Activated CD8-positive, alpha-beta T cell treated with anti-CD3 and anti-CD28 coated beads for 36 hours (primary cell): Measurements from ENCODE around the gene FIZ1. TPM values are rescaled to one million over a fixed set of nuclear protein-coding genes. Genes with fewer than 3 reads are reported as not detected.

Experiments
- ATAC-seq: fragments of 200-7000 bp; cut with Tn5 transposase; one replicate; pipeline ENCODE4 v1.10.0; 2021; ENCODE audit warnings: mild to moderate bottlenecking, moderate library complexity
- CTCF ChIA-PET: fragments of 350-600 bp; sonication (Branson Sonifier 250); formaldehyde crosslinking; loops from one replicate; lab custom pipeline; 2021; ENCODE audit warnings: antibody characterized with exemption; lab: Charles Lee
- POLR2A ChIA-PET: fragments of 350-600 bp; sonication (Branson Sonifier 250); formaldehyde crosslinking; loops from one replicate; lab custom pipeline; 2021; ENCODE audit warnings: antibody characterized with exemption; lab: Charles Lee
- DNase-seq: peaks from one replicate; pipeline ENCODE4 v3.0.0-alpha.2; 2020
- H3K27ac Mint-ChIP-seq: one replicate; pipeline ENCODE4 v1.8.0; 2021; ENCODE audit warnings: mild to moderate bottlenecking, mixed read lengths
- H3K27me3 Mint-ChIP-seq: one replicate; pipeline ENCODE4 v1.8.0; 2021; ENCODE audit warnings: mixed read lengths
- H3K36me3 Mint-ChIP-seq: one replicate; pipeline ENCODE4 v1.8.0; 2021; ENCODE audit warnings: low read depth, mixed read lengths
- H3K4me1 Mint-ChIP-seq: one replicate; pipeline ENCODE4 v1.8.0; 2021; ENCODE audit warnings: low read depth, mixed read lengths
- H3K4me3 Mint-ChIP-seq: one replicate; pipeline ENCODE4 v1.8.0; 2021; ENCODE audit warnings: mild to moderate bottlenecking, moderate library complexity, mixed read lengths
- H3K9me3 Mint-ChIP-seq: one replicate; pipeline ENCODE4 v1.8.0; 2021; ENCODE audit warnings: mixed read lengths
- CTCF ChIP-seq: fragments of 200-600 bp; IDR thresholded peaks from one replicate; pipeline ENCODE4 v1.8.0; 2022; ENCODE audit warnings: antibody characterized with exemption, mild to moderate bottlenecking
- intact Hi-C: fragments of 100-400 bp; cut with micrococcal nuclease; formaldehyde crosslinking; loops from one replicate; pipeline ENCODE4 v1.10.0; 2022
- total RNA-seq, 2 experiments: library from RNA; stranded (reverse); gene quantifications; one replicate each; pipeline ENCODE4 v1.2.3, GENCODE V29; 2021

The FIZ1 gene
- total RNA-seq, 2 experiments from 2014 or later: 11.4 to 13.2 TPM

GRCh38 chr19:55544776-55545439 lies 54.4 kb downstream of the FIZ1 start:
- no peak for DNase-seq
- H3K9me3 Mint-ChIP-seq: no peaks in the 10 kb centered on the region
- H3K27me3 Mint-ChIP-seq: peaks cover 7% of the 10 kb centered on the region
- ATAC-seq: no peak
- ChIA-PET POLR2A (no interaction called here), CTCF (no interaction called here)
- no peak for TF ChIP-seq CTCF
- no peak overlapping the region for H3K4me3 Mint-ChIP-seq
- H3K36me3 Mint-ChIP-seq: no peaks in the 10 kb centered on the region
- H3K4me1 Mint-ChIP-seq: peaks cover 2% of the 10 kb centered on the region
- intact Hi-C loops: no loop called here
- H3K27ac Mint-ChIP-seq: no peak overlapping the region

DNA sequence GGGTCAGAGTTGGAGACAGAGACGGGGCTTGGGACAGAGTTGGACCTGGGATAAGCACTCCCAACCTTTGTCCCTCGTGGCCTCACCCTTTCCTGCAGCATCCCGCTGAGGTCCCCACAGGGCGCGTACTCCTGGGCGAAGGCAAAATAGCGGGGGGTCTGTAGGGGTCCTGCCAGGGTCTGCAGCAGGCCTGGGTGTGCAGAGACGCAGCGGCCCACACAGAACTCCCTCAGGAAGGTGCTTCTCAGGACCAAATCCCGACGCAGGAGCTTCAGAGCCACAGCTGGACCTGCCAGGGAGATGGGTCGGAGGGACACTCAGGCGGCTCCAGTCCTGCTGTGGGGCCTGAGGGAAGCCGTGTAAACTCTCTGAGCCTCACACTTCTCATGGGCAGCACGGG lies 55.3 kb downstream of the FIZ1 start:
- Mint-ChIP-seq H3K9me3 (no peaks in the 10 kb centered on the region), H3K36me3 (no peaks in the 10 kb centered on the region), H3K4me3 (no peak overlapping the region), H3K4me1 (peaks cover 2% of the 10 kb centered on the region), H3K27me3 (peaks cover 5% of the 10 kb centered on the region), H3K27ac (no peak overlapping the region)
- no peak for DNase-seq
- no peak for ATAC-seq
- no peak for TF ChIP-seq CTCF
- CTCF ChIA-PET: no interaction called here
- POLR2A ChIA-PET: no interaction called here
- intact Hi-C loops: no loop called here

DNA sequence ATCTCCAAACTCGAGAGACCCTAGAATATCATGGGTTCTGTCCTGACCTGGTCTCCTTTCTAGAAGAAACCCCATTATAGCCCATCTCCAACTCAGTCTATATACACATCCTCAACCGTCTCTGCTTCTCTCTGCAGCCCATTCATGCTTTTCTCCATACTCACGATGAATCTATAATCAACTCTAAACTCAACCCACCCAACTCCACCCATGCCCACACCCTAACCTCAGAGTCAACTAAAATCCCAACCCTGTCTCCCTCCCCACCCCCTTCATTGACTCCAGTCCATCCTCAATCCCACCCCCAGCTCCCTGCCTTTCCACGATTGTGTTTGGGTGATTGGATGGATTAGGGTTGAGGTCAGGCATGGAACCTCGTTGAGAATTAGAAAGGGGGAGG lies 55.8 kb downstream of the FIZ1 start:
- Mint-ChIP-seq H3K9me3 (no peaks in the 10 kb centered on the region), H3K4me1 (peaks cover 2% of the 10 kb centered on the region), H3K36me3 (no peaks in the 10 kb centered on the region), H3K27me3 (peaks cover 5% of the 10 kb centered on the region), H3K4me3 (no peak overlapping the region), H3K27ac (no peak overlapping the region)
- POLR2A ChIA-PET: no interaction called here
- TF ChIP-seq CTCF: no peak
- DNase-seq (no peak), ATAC-seq (no peak)
- intact Hi-C loops: no loop called here
- CTCF ChIA-PET: no interaction called here

DNA sequence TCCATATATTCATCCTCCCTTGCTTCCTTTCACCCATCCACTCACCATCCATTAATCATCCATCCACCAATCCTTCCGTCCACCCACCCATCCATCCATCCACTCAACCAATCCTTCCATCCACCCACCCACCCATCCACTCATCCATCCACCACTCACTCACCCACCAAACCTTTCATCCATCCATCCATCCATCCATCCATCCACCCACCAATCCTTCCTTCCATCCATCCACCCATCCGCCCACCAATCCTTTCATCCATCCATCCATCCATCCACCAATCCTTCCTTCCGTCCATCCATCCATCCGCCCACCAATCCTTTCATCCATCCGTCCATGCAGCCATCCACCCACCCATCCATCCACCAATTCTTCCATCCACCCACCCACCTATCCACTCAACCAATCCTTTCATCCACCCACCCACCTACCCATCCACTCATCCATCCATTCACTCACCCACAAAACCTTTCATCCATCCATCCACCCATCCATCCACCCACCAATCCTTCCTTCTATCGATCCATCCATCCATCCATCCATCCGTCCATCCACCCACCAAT lies 56.9 kb downstream of the FIZ1 start:
- H3K4me3 Mint-ChIP-seq: no peak overlapping the region
- ATAC-seq: no peak
- POLR2A ChIA-PET: interaction anchor here (0.7 kb wide), 1 partner anchor 409 kb away, joined by 3 read pairs; no protein-coding TSS in a partner anchor
- H3K27ac Mint-ChIP-seq: no peak overlapping the region
- TF ChIP-seq CTCF: no peak
- H3K4me1 Mint-ChIP-seq: peaks cover under 1% of the 10 kb centered on the region
- no peaks in the 10 kb centered on the region for H3K36me3 Mint-ChIP-seq
- CTCF ChIA-PET: no interaction called here
- peaks cover 5% of the 10 kb centered on the region for H3K27me3 Mint-ChIP-seq
- no peak for DNase-seq
- no peaks in the 10 kb centered on the region for H3K9me3 Mint-ChIP-seq
- intact Hi-C loops: no loop called here

Other genes with a start within 250 kb of the FIZ1 start
- not detected for gene COX6B2, start 244.8 kb downstream of the FIZ1 start, total RNA-seq
- not detected for gene GARIN5B, start 236.3 kb downstream of the FIZ1 start, total RNA-seq
- gene IL11, start 229.1 kb downstream of the FIZ1 start, total RNA-seq: under 1 TPM in 1 of 2 experiments, not detected in 1; 0.18 TPM
- gene TMEM190, start 222.7 kb downstream of the FIZ1 start, total RNA-seq: not detected
- gene TMEM238, start 215.2 kb downstream of the FIZ1 start, total RNA-seq: 10 to 100 TPM in 1 of 2 experiments, 1 to 10 TPM in 1; 9.4 to 10.6 TPM
- 1,000 to 10,000 TPM; 3,001 to 3,058 TPM for gene RPL28, start 213.6 kb downstream of the FIZ1 start, total RNA-seq
- gene UBE2S, start 191.7 kb downstream of the FIZ1 start, total RNA-seq: 100 to 1,000 TPM; 229 to 241 TPM
- gene SHISA7, start 156.2 kb downstream of the FIZ1 start, total RNA-seq: not detected
- 10 to 100 TPM; 29.0 to 29.3 TPM for gene ISOC2, start 137.9 kb downstream of the FIZ1 start, total RNA-seq
- gene C19orf85, start 134.8 kb downstream of the FIZ1 start, total RNA-seq: not detected
- 1 to 10 TPM; 8.4 to 8.6 TPM for gene ZNF628, start 122.9 kb downstream of the FIZ1 start, total RNA-seq
- 10 to 100 TPM; 18.9 to 19.9 TPM for gene NAT14, start 114.3 kb downstream of the FIZ1 start, total RNA-seq
- gene SSC5D, start 111.1 kb downstream of the FIZ1 start, total RNA-seq: under 1 TPM; 0.67 to 0.70 TPM
- not detected for gene SBK2, start 62.4 kb downstream of the FIZ1 start, total RNA-seq
- gene SBK3, start 54.0 kb downstream of the FIZ1 start, total RNA-seq: not detected
- gene ZNF579, start 18.7 kb downstream of the FIZ1 start, total RNA-seq: 1 to 10 TPM; 7.2 TPM
- gene ZNF524, start 771 bp upstream of the FIZ1 start, total RNA-seq: 10 to 100 TPM; 11.0 to 12.3 TPM
- 10 to 100 TPM; 10.6 to 11.7 TPM for gene ZNF865, start 6.1 kb upstream of the FIZ1 start, total RNA-seq
- 1 to 10 TPM; 3.6 to 3.7 TPM for gene ZNF784, start 25.0 kb upstream of the FIZ1 start, total RNA-seq
- gene ZNF580, start 41.5 kb upstream of the FIZ1 start, total RNA-seq: 10 to 100 TPM; 24.8 to 26.2 TPM
- 10 to 100 TPM; 30.4 to 34.5 TPM for gene ZNF581, start 44.1 kb upstream of the FIZ1 start, total RNA-seq
- gene CCDC106, start 48.7 kb upstream of the FIZ1 start, total RNA-seq: 10 to 100 TPM in 1 of 2 experiments, 1 to 10 TPM in 1; 8.8 to 11.2 TPM
- gene U2AF2, start 55.5 kb upstream of the FIZ1 start, total RNA-seq: 100 to 1,000 TPM; 304 to 306 TPM
- 10 to 100 TPM; 36.2 to 37.7 TPM for gene EPN1, start 75.7 kb upstream of the FIZ1 start, total RNA-seq
- gene NLRP9, start 138.9 kb upstream of the FIZ1 start, total RNA-seq: not detected
- not detected for gene RFPL4A, start 159.6 kb upstream of the FIZ1 start, total RNA-seq
- not detected for gene RFPL4AL1, start 169.6 kb upstream of the FIZ1 start, total RNA-seq
- gene NLRP11, start 232.5 kb upstream of the FIZ1 start, total RNA-seq: under 1 TPM in 1 of 2 experiments, not detected in 1; 0.14 TPM
- not detected for gene NLRP4, start 237.0 kb upstream of the FIZ1 start, total RNA-seq